ENCODE measurements around the gene ELAC2. TPM values are rescaled to one million over a fixed set of nuclear protein-coding genes. Genes with fewer than 3 reads are reported as not detected.
A peak's percentile ranks its signal among the peaks of the same experiment; 100 is the strongest.

ELAC2 gene
- total and polyA plus RNA-seq, 2 of the 8 experiments (the other 6 are each of a cell fraction or from before 2014, with no cell fraction given): 91.6 to 127 TPM

GRCh38 chr17:13024016-13024415 is 6.2 kb upstream of the ELAC2 start:
- Histone ChIP-seq H3K18ac (ENCODE audit: extremely low read depth, low read length) (no peak overlapping the region), H3K4ac (replicated peaks; ENCODE audit: insufficient read length, low read depth, low read length) (no peak overlapping the region), H3K79me1 (ENCODE audit: low read depth, low read length) (no peaks in the 10 kb centered on the region), H2AK5ac (ENCODE audit: low read depth, low read length) (no peak overlapping the region), H4K20me1 (replicated peaks in 1 of 2; ENCODE audit: control insufficient read depth in 1 of 2, insufficient read depth in 2 of 2, low read length in 2 of 2) (no peaks in the 10 kb centered on the region), H3K4me2 (ENCODE audit: insufficient read depth in 1 of 2, low read depth in 2 of 2, low read length in 2 of 2) (peak overlapping the region; percentile 22 to 46), H4K8ac (ENCODE audit: extremely low read depth, insufficient read depth, low read length) (no peak overlapping the region), H2AFZ (ENCODE audit: low read length) (peak overlapping the region; percentile 98), H2BK5ac (ENCODE audit: low read depth, low read length) (0 out of 2 replicates have a peak overlapping the region, but pooled peaks have one; percentile 2), H3K56ac (replicated peaks; ENCODE audit: insufficient read length, low read depth, low read length) (no peak overlapping the region), H3K23me2 (ENCODE audit: low read depth, low read length) (peaks cover 4% of the 10 kb centered on the region; the same call in 1 of the 2 replicates), H3K9ac (replicated peaks in 1 of 4; ENCODE audit: extremely low read depth in 1 of 4, low read depth in 3 of 4, low read length in 3 of 4) (no peak overlapping the region; a peak in 1 of 7 replicates), H3K27me3 (replicated peaks in 1 of 4; ENCODE audit: control insufficient read depth in 3 of 4, extremely low read depth in 1 of 4, insufficient read depth in 3 of 4, low read length in 3 of 4) (no peaks in the 10 kb centered on the region), H3K23ac (ENCODE audit: insufficient read length) (no peak overlapping the region), H2BK120ac (replicated peaks; ENCODE audit: low read depth, low read length) (no peak overlapping the region), H3K9me3 (ENCODE audit: insufficient read depth in 2 of 2, low read depth in 1 of 2, low read length in 1 of 2) (no peaks in the 10 kb centered on the region), H3K79me2 (ENCODE audit: control insufficient read depth in 1 of 2, insufficient read depth in 2 of 2, low read length in 2 of 2) (no peaks in the 10 kb centered on the region), H3K4me1 (replicated peaks in 1 of 4; ENCODE audit: control insufficient read depth in 3 of 4, insufficient read depth in 4 of 4, low read length in 3 of 4) (peaks cover 0 to 5% (median 4%) of the 10 kb centered on the region in 4 experiments; a peak in 3 of 7 replicates), H4K5ac (ENCODE audit: insufficient read length, low read depth, low read length) (no peak overlapping the region), H3K36me3 (ENCODE audit: control insufficient read depth in 2 of 4, insufficient read depth in 4 of 4, low read length in 3 of 4) (no peaks in the 10 kb centered on the region), H2BK15ac (ENCODE audit: low read length) (peak overlapping the region; percentile 5; the same call in 1 of the 2 replicates), H3K4me3 (ENCODE audit: extremely low read depth in 1 of 4, insufficient read depth in 2 of 4, low read depth in 3 of 4, low read length in 4 of 4) (peak overlapping the region in 1 of 4 experiments; percentile 40; a peak in 1 of 8 replicates), H4K91ac (replicated peaks; ENCODE audit: insufficient read length, low read length) (no peak overlapping the region), H3K27ac (ENCODE audit: low read depth, low read length) (no peak overlapping the region), H3K14ac (ENCODE audit: insufficient read length) (no peak overlapping the region), H2BK20ac (ENCODE audit: low read length) (no peak overlapping the region), H2BK12ac (ENCODE audit: low read depth, low read length) (no peak overlapping the region; the same call in 1 of the 2 replicates)
- CTCF ChIA-PET (ENCODE audit: partially characterized antibody): interaction anchor here (0.6 to 1.8 kb wide), 8 partner anchors 9 to 1124 kb away, joined by 3 to 6 read pairs (median 3); no protein-coding TSS in a partner anchor
- 67% methylated on average over 6 of the region's 6 CpGs; no CpG with 5 or more reads in 1 of the 2 experiments for WGBS, 2 experiments (ENCODE audit: extremely low coverage in 1 of 2, insufficient coverage in 1 of 2, insufficient read length in 1 of 2, insufficient replicate concordance in 2 of 2, low coverage in 1 of 2, low lambda C conversion rate in 2 of 2, missing lambda C conversion rate in 1 of 2)
- FAIRE-seq (no peak), DNase-seq (ENCODE audit: low read depth in 1 of 2, low spot score in 2 of 2) (no peak)
- POLR2A ChIA-PET (ENCODE audit: partially characterized antibody): no interaction called here
- no peak for TF ChIP-seq EGR1 (IDR thresholded peaks at IDR 0.05; ENCODE audit: borderline replicate concordance, low read depth, low read length)
- no peak for TF ChIP-seq SP1 (IDR thresholded peaks at IDR 0.05; ENCODE audit: low read depth, low read length)
- TF ChIP-seq CBX8 (IDR thresholded peaks at IDR 0.05; ENCODE audit: borderline replicate concordance, low read depth, low read length): no peak
- no peak for TF ChIP-seq RXRA (IDR thresholded peaks at IDR 0.05; ENCODE audit: insufficient read depth, low read depth, low read length)
- no peak for TF ChIP-seq SIN3A (conservative IDR thresholded peaks at IDR 0.05 in 1 of 2, IDR thresholded peaks at IDR 0.05 in 1 of 2; ENCODE audit: low read depth in 1 of 2, low read length in 2 of 2)
- TF ChIP-seq CTBP2 (IDR thresholded peaks at IDR 0.05; ENCODE audit: borderline replicate concordance, insufficient read depth, insufficient read length, low read length): no peak

All from H1 (cell line).